WTC11 (cell line): ENCODE measurements around the gene SPRED2.

ENCODE experiments used
- ATF1 ChIP-seq: sonication (generic); formaldehyde crosslinking; IDR thresholded peaks from 2 replicates; pipeline ENCODE4 v1.8.1; 2023; ENCODE audit warnings: mild to moderate bottlenecking, moderate library complexity, missing genetic modification reagents
- GTF2I ChIP-seq: fragments of 250-450 bp; sonication (Bioruptor Pico); conservative IDR thresholded peaks from 2 replicates; pipeline ENCODE4 v1.4.0; 2021; ENCODE audit warnings: mild to moderate bottlenecking
- NR2C2 ChIP-seq: sonication (generic); formaldehyde crosslinking; IDR thresholded peaks from 2 replicates; pipeline ENCODE4 v1.8.0; 2022; ENCODE audit warnings: mild to moderate bottlenecking, missing genetic modification reagents
- SP1 ChIP-seq: sonication (generic); formaldehyde crosslinking; conservative IDR thresholded peaks from 2 replicates; pipeline ENCODE4 v1.8.1; 2022; ENCODE audit warnings: missing genetic modification reagents
- ZNF232 ChIP-seq: sonication (generic); formaldehyde crosslinking; IDR thresholded peaks from 2 replicates; pipeline ENCODE4 v1.8.0; 2022; ENCODE audit warnings: mild to moderate bottlenecking, missing genetic modification reagents
- TF ChIP-seq, protein P1 (sequence below): fragments of 200-600 bp; IDR thresholded peaks from 2 replicates; pipeline ENCODE4 v1.8.0; 2022; ENCODE audit warnings: antibody characterized with exemption
- TF ChIP-seq, protein P2 (sequence below): sonication (generic); formaldehyde crosslinking; IDR thresholded peaks from 2 replicates; pipeline ENCODE4 v1.8.1; 2023; ENCODE audit warnings: mild to moderate bottlenecking, missing genetic modification reagents, moderate library complexity
- TF ChIP-seq, protein P3 (sequence below): sonication (generic); formaldehyde crosslinking; IDR thresholded peaks from 2 replicates; pipeline ENCODE4 v1.8.1; 2023; ENCODE audit warnings: mild to moderate bottlenecking, missing genetic modification reagents, moderate library complexity

DNA sequence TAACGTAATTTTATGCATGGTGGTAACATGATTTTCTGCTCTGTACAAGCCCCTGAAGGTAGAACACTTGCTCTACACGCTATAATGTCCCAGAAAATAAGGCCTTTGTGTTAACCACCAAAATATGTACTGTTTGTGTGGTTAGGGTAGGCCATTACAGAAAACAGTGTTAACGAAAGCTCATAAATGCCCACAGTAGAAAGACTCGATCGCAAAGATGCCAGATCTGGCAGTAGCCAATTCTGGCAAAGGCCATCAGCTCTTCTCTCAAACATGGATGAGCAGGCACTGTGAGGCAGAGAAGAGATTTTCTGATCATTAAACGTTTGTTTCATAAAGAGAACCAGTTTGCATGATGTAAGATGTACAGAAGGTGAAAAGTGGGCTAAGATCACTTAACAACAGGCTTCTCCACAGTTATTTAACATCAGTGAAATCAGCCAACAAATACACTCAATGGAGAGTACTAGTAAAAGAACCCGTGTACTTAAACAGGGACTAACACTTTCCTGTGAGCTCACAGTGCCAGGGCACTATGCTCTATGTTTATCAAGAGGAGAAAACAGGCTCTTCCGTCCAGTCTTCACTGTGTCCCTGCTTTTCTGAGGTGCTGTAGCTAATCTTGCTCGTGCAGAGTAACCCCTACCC is 80.3 kb downstream of the SPRED2 start:
- no peak for TF ChIP-seq SP1
- TF ChIP-seq NR2C2 (CRISPR knock-in tag), result no peak
- TF ChIP-seq, protein P1, sequence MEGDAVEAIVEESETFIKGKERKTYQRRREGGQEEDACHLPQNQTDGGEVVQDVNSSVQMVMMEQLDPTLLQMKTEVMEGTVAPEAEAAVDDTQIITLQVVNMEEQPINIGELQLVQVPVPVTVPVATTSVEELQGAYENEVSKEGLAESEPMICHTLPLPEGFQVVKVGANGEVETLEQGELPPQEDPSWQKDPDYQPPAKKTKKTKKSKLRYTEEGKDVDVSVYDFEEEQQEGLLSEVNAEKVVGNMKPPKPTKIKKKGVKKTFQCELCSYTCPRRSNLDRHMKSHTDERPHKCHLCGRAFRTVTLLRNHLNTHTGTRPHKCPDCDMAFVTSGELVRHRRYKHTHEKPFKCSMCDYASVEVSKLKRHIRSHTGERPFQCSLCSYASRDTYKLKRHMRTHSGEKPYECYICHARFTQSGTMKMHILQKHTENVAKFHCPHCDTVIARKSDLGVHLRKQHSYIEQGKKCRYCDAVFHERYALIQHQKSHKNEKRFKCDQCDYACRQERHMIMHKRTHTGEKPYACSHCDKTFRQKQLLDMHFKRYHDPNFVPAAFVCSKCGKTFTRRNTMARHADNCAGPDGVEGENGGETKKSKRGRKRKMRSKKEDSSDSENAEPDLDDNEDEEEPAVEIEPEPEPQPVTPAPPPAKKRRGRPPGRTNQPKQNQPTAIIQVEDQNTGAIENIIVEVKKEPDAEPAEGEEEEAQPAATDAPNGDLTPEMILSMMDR, result no peak
- TF ChIP-seq, protein P2, sequence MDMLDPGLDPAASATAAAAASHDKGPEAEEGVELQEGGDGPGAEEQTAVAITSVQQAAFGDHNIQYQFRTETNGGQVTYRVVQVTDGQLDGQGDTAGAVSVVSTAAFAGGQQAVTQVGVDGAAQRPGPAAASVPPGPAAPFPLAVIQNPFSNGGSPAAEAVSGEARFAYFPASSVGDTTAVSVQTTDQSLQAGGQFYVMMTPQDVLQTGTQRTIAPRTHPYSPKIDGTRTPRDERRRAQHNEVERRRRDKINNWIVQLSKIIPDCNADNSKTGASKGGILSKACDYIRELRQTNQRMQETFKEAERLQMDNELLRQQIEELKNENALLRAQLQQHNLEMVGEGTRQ (CRISPR knock-in tag), result no peak
- TF ChIP-seq GTF2I (CRISPR knock-in tag), result no peak
- TF ChIP-seq, protein P3, sequence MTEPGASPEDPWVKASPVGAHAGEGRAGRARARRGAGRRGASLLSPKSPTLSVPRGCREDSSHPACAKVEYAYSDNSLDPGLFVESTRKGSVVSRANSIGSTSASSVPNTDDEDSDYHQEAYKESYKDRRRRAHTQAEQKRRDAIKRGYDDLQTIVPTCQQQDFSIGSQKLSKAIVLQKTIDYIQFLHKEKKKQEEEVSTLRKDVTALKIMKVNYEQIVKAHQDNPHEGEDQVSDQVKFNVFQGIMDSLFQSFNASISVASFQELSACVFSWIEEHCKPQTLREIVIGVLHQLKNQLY, result no peak
- no peak for TF ChIP-seq ATF1 (CRISPR knock-in tag)
- TF ChIP-seq ZNF232, result no peak
